PC-9 (cell line): ENCODE data around the gene MPND.

Source experiments
- CTCF ChIP-seq: fragments of 200-600 bp; sonication (generic); conservative IDR thresholded peaks from 2 replicates; pipeline ENCODE4 v1.6.1; 2017; ENCODE audit warnings: mixed run types, antibody characterized with exemption, mild to moderate bottlenecking, moderate library complexity
- EZH2 ChIP-seq: fragments of 200-600 bp; sonication (generic); IDR thresholded peaks from 2 replicates; pipeline ENCODE4 v1.8.0; 2017; ENCODE audit warnings: antibody characterized with exemption, low read depth

GRCh38 chr19:4302243-4302640 is 41.1 kb upstream of the MPND start, which contains the start of gene TMIGD2:
- TF ChIP-seq EZH2 = no peak
- TF ChIP-seq CTCF = no peak
